Smooth muscle cell (in vitro differentiated cells): ENCODE results near the gene VWA8. TPM values are rescaled to one million over a fixed set of nuclear protein-coding genes. Genes with fewer than 3 reads are reported as not detected.

Experiments
- DNase-seq: peaks from one replicate; lab custom pipeline; 2025; ENCODE audit not compliant: unreplicated experiment; lab: John Stamatoyannopoulos, UW
- H2AFZ ChIP-seq: fragments of 200-600 bp; sonication (generic); 2 replicates; pipeline ENCODE4 v1.6.0; 2016; ENCODE audit warnings: antibody characterized with exemption, low read depth, mild to moderate bottlenecking
- H3F3A ChIP-seq: fragments of 200-600 bp; sonication (generic); 2 replicates; pipeline ENCODE4 v1.6.0; 2017; ENCODE audit warnings: antibody characterized with exemption, low read depth
- H3K27ac ChIP-seq: fragments of 200-600 bp; sonication (generic); 2 replicates; pipeline ENCODE4 v1.5.1; 2016; ENCODE audit warnings: low read depth, mild to moderate bottlenecking
- H3K27me3 ChIP-seq: fragments of 200-600 bp; sonication (generic); 2 replicates; pipeline ENCODE4 v1.6.1; 2016; ENCODE audit warnings: low read depth, mild to moderate bottlenecking
- H3K36me3 ChIP-seq: fragments of 200-600 bp; sonication (generic); 2 replicates; pipeline ENCODE4 v1.5.1; 2016; ENCODE audit warnings: low read depth
- H3K4me1 ChIP-seq: fragments of 200-600 bp; sonication (generic); 2 replicates; pipeline ENCODE4 v1.5.1; 2016; ENCODE audit warnings: low read depth
- H3K4me2 ChIP-seq: fragments of 200-600 bp; sonication (generic); 2 replicates; pipeline ENCODE4 v1.6.0; 2016; ENCODE audit warnings: mild to moderate bottlenecking
- H3K4me3 ChIP-seq: fragments of 200-600 bp; sonication (generic); 2 replicates; pipeline ENCODE4 v1.5.1; 2016; ENCODE audit warnings: mild to moderate bottlenecking
- H3K79me2 ChIP-seq: fragments of 200-600 bp; sonication (generic); 2 replicates; pipeline ENCODE4 v1.6.0; 2016; ENCODE audit warnings: low read depth, mild to moderate bottlenecking
- H3K9ac ChIP-seq: fragments of 200-600 bp; sonication (generic); 2 replicates; pipeline ENCODE4 v1.6.0; 2016; ENCODE audit warnings: low read depth
- H3K9me3 ChIP-seq: fragments of 200-600 bp; sonication (generic); replicated peaks from 2 replicates; pipeline ENCODE4 v1.5.1; 2016; ENCODE audit warnings: low read depth
- H4K20me1 ChIP-seq: fragments of 200-600 bp; sonication (generic); 2 replicates; pipeline ENCODE4 v1.6.0; 2016; ENCODE audit warnings: low read depth
- WGBS: methylation state at CpG from one replicate; pipeline ENCODE4 v1.1.7; 2016; ENCODE audit warnings: low lambda C conversion rate; 5-methylcytosine and 5-hydroxymethylcytosine counted together
- polyA plus RNA-seq: library from polyadenylated mRNA; unstranded; fragments of >200 nt; fragmentation: Nextera tagmentation; extraction: Ambion mirVana; gene quantifications from 2 replicates; pipeline ENCODE4 v1.2.1, GENCODE V29; 2016
- total RNA-seq: library from RNA; depleted of rRNA; stranded (reverse); fragments of >200 nt; gene quantifications from 2 replicates; pipeline ENCODE4 v1.2.3, GENCODE V29; 2014
- TF ChIP-seq, protein P1 (sequence below): fragments of 200-600 bp; sonication (generic); IDR thresholded peaks from 2 replicates; pipeline ENCODE4 v1.5.1; 2017; ENCODE audit warnings: borderline replicate concordance, mild to moderate bottlenecking, antibody characterized with exemption; ENCODE audit not compliant: insufficient read depth, poor library complexity, severe bottlenecking

VWA8 gene
- total and polyA plus RNA-seq, 2 experiments from 2014 or later, result 2.6 to 14.4 TPM

DNA sequence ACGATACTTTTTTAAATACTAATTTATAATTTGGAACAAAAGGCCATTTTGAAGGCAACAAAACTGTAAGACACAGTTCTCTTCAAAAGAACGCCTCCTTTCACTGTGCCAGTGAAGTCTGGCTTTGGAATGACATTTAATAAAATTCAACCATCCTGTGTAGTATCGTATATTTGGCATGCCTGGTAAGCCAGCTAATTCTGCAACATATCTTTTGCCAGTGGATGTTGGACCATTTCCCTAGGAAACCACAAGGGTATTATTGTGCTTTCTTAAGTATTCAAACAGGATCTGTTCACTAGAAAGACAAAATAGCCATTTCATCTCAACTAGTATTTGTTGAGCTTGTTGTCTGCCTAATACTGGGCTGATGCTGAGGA lies 391.9 kb downstream of the VWA8 start:
- peak overlapping the region; percentile 37 for H3K27ac ChIP-seq
- H3K79me2 ChIP-seq, result no peaks in the 10 kb centered on the region
- no peak for DNase-seq
- peaks cover 26% of the 10 kb centered on the region for H3K4me1 ChIP-seq
- H3K36me3 ChIP-seq, result no peaks in the 10 kb centered on the region
- no peaks in the 10 kb centered on the region for H4K20me1 ChIP-seq
- no peak overlapping the region for H3K9ac ChIP-seq
- H3K27me3 ChIP-seq, result no peaks in the 10 kb centered on the region
- WGBS, result 61% methylated on average over 3 of the region's 3 CpGs
- H2AFZ ChIP-seq, result no peak overlapping the region
- peaks cover 4% of the 10 kb centered on the region for H3F3A ChIP-seq
- H3K9me3 ChIP-seq, result no peaks in the 10 kb centered on the region
- TF ChIP-seq, protein P1, sequence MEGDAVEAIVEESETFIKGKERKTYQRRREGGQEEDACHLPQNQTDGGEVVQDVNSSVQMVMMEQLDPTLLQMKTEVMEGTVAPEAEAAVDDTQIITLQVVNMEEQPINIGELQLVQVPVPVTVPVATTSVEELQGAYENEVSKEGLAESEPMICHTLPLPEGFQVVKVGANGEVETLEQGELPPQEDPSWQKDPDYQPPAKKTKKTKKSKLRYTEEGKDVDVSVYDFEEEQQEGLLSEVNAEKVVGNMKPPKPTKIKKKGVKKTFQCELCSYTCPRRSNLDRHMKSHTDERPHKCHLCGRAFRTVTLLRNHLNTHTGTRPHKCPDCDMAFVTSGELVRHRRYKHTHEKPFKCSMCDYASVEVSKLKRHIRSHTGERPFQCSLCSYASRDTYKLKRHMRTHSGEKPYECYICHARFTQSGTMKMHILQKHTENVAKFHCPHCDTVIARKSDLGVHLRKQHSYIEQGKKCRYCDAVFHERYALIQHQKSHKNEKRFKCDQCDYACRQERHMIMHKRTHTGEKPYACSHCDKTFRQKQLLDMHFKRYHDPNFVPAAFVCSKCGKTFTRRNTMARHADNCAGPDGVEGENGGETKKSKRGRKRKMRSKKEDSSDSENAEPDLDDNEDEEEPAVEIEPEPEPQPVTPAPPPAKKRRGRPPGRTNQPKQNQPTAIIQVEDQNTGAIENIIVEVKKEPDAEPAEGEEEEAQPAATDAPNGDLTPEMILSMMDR, result no peak
- H3K4me2 ChIP-seq, result peak overlapping the region; percentile 27
- H3K4me3 ChIP-seq, result no peak overlapping the region

DNA sequence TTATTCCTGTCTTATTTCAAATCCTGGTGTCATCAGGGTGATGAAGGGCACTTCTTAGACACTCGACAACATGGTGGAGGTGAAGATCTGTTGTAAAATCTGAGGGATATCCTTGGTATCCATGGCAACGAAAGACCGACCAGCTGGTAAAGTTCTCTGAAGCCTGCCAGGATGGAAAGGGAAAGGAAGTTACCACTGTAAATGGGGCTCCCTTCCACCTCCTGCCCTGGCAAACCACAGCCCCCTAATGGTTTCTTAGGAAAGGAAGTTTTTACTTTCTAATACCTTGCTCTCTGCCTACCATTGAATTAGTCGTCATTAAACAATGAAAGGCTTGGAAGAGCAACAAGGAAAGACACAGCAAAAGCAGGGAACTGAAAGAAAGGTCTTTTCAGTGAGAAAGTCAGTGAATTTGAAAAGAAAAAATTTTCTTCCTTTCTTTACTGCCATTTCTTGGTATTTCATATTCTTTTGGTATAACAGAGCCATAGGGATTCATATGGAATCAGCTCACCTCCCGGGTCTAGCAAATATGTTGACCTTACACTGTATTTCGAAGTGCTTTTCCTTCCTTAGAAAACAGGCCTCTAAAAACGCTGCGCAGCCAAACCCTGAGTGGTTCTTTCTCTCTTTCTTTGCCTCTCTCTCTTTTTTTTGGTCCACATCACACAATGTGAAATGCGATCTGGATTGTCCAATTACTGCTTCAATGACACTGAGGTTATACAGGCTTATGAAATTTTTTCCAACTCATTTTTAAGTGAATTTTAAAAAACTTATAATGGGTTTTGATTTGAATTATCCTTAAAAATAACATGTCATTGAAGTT lies 392.6 kb downstream of the VWA8 start:
- TF ChIP-seq, protein P1, result no peak
- Histone ChIP-seq H3K4me2 (no peak overlapping the region), H3K4me1 (peaks cover 31% of the 10 kb centered on the region), H3K27me3 (no peaks in the 10 kb centered on the region), H3K9ac (no peak overlapping the region), H3K36me3 (no peaks in the 10 kb centered on the region), H2AFZ (no peak overlapping the region), H3K9me3 (no peaks in the 10 kb centered on the region), H3F3A (peaks cover 4% of the 10 kb centered on the region), H4K20me1 (no peaks in the 10 kb centered on the region), H3K4me3 (no peak overlapping the region), H3K27ac (no peak overlapping the region), H3K79me2 (no peaks in the 10 kb centered on the region)
- 88% methylated on average over 9 of the region's 9 CpGs for WGBS
- no peak for DNase-seq

GRCh38 chr13:41567363-41567762 lies 393.5 kb downstream of the VWA8 start:
- H3K4me2 ChIP-seq, result no peak overlapping the region
- no peaks in the 10 kb centered on the region for H3K9me3 ChIP-seq
- H3K4me1 ChIP-seq, result peaks cover 40% of the 10 kb centered on the region
- no peak overlapping the region for H3K9ac ChIP-seq
- H4K20me1 ChIP-seq, result no peaks in the 10 kb centered on the region
- no peaks in the 10 kb centered on the region for H3K36me3 ChIP-seq
- no peaks in the 10 kb centered on the region for H3K27me3 ChIP-seq
- TF ChIP-seq, protein P1, result no peak
- no peak overlapping the region for H3K4me3 ChIP-seq
- H3K79me2 ChIP-seq, result no peaks in the 10 kb centered on the region
- H3F3A ChIP-seq, result peaks cover 7% of the 10 kb centered on the region
- WGBS, result 94% methylated on average over 2 of the region's 2 CpGs
- DNase-seq, result no peak
- H2AFZ ChIP-seq, result no peak overlapping the region
- no peak overlapping the region for H3K27ac ChIP-seq

DNA sequence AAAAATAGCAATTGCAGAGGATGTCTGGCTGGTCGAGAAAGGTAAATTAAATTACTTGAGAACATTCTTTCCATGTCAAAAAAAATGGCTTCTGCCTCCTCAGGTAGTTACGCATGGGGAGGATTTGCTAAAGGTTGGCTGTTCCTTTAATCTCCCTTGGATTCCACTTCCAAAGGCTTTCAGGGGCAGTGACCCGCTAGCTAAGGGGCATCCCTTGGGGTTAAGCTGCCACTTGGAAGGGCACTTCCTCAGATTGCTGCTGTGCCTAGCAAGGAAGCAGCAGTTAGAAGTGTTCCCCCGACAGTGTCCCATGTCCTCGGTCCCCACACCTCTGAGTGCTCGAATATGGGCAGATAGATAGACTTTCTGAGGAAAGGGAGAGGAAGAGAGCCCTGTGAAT lies 395.1 kb downstream of the VWA8 start:
- Histone ChIP-seq H4K20me1 (no peaks in the 10 kb centered on the region), H3K79me2 (no peaks in the 10 kb centered on the region), H3F3A (peaks cover 7% of the 10 kb centered on the region), H3K36me3 (no peaks in the 10 kb centered on the region), H3K27me3 (no peaks in the 10 kb centered on the region), H3K27ac (peak overlapping the region; percentile 51), H3K9me3 (no peaks in the 10 kb centered on the region), H3K4me1 (peaks cover 42% of the 10 kb centered on the region), H3K9ac (no peak overlapping the region), H3K4me3 (no peak overlapping the region), H3K4me2 (peak overlapping the region; percentile 12), H2AFZ (no peak overlapping the region)
- TF ChIP-seq, protein P1, result no peak
- WGBS, result 97% methylated on average over 6 of the region's 6 CpGs
- DNase-seq, result no peak
